ENCODE measurements around the gene SLC18B1.

DNA sequence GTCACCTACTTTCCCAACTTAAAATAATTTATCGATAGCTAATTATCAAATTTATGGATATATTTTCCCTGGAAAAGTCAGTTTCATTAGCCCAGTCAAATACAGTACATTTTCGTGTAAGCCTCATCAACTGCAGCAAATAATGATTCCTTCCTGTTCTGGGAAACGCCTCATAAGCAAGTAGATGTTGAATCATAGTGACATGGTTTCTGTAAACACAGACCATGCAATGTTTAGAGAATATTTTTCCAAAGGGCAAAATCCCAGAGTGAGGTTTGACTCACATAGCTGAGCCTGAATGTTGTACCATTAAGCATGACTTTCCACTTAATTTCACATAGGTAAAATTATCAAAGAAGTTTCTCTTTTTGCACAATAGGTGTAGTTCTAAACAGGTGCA lies 67.9 kb downstream of the SLC18B1 start:
- TF ChIP-seq, protein P1, sequence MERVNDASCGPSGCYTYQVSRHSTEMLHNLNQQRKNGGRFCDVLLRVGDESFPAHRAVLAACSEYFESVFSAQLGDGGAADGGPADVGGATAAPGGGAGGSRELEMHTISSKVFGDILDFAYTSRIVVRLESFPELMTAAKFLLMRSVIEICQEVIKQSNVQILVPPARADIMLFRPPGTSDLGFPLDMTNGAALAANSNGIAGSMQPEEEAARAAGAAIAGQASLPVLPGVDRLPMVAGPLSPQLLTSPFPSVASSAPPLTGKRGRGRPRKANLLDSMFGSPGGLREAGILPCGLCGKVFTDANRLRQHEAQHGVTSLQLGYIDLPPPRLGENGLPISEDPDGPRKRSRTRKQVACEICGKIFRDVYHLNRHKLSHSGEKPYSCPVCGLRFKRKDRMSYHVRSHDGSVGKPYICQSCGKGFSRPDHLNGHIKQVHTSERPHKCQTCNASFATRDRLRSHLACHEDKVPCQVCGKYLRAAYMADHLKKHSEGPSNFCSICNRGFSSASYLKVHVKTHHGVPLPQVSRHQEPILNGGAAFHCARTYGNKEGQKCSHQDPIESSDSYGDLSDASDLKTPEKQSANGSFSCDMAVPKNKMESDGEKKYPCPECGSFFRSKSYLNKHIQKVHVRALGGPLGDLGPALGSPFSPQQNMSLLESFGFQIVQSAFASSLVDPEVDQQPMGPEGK (CRISPR knock-in tag; IDR thresholded peaks at IDR 0.05; ENCODE audit: borderline replicate concordance), result no peak
- TF ChIP-seq OSR1 (CRISPR knock-in tag; IDR thresholded peaks at IDR 0.05) (no peak), ISL1 (CRISPR knock-in tag; IDR thresholded peaks at IDR 0.05) (no peak), ZFP3 (CRISPR knock-in tag; IDR thresholded peaks at IDR 0.05) (no peak), TCF4 (CRISPR knock-in tag; IDR thresholded peaks at IDR 0.05; ENCODE audit: borderline replicate concordance) (no peak), ZNF8 (CRISPR knock-in tag; IDR thresholded peaks at IDR 0.05) (no peak), ZNF565 (CRISPR knock-in tag; conservative IDR thresholded peaks at IDR 0.05; ENCODE audit: low read depth) (no peak), ARNTL (CRISPR knock-in tag; IDR thresholded peaks at IDR 0.05; ENCODE audit: borderline replicate concordance, low read depth) (no peak), TOX (CRISPR knock-in tag; IDR thresholded peaks at IDR 0.05; ENCODE audit: borderline replicate concordance) (no peak)

Data from SK-N-SH treated with all-trans-retinoic acid at 6 μM for 48 hours (cell line).